Stimulated activated naive CD8-positive, alpha-beta T cell treated with anti-CD3 and anti-CD28 coated beads, Interleukin-15, Interleukin-2, amounts not matched to agents 100 ng/mL and 50 ng/mL, for 24 hours (primary cell): Measurements from ENCODE around the gene MPV17L.
"Not testable (repeated sequence)": the region's sequence is repeated elsewhere in the genome, so short reads cannot be mapped to it uniquely, and the experiment has no call there.

Experiments
- H3K27ac Mint-ChIP-seq: one replicate; pipeline ENCODE4 v1.8.0; 2021; ENCODE audit warnings: mild to moderate bottlenecking, mixed read lengths
- H3K27me3 Mint-ChIP-seq: one replicate; pipeline ENCODE4 v1.8.0; 2021; ENCODE audit warnings: mixed read lengths
- H3K36me3 Mint-ChIP-seq: one replicate; pipeline ENCODE4 v1.8.0; 2021; ENCODE audit warnings: low read depth, mixed read lengths
- H3K4me1 Mint-ChIP-seq: one replicate; pipeline ENCODE4 v1.8.0; 2021; ENCODE audit warnings: low read depth, mixed read lengths
- H3K4me3 Mint-ChIP-seq: one replicate; pipeline ENCODE4 v1.8.0; 2021; ENCODE audit warnings: mild to moderate bottlenecking, mixed read lengths
- H3K9me3 Mint-ChIP-seq: one replicate; pipeline ENCODE4 v1.8.0; 2021; ENCODE audit warnings: mixed read lengths

MPV17L gene

DNA sequence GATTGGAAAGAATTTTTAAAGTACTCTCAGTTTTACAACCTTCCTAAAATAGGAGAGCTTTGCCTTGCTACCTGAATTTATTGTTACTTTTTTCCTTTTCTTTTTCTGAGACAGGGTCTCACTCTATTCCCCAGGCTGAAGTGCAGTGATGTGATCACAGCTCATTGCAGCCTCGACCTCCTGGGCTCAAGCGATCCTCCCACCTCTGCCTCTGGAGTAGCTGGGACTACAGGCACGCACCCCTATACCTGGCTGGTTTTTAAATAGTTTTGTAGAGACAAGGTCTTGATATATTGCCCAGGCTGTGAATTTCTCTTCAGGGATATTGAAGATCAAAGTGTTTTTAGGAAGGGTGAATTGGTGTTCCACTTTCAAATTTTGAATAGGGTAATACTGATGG, 3.8 kb downstream of the MPV17L start:
- Mint-ChIP-seq H3K27me3 (peaks cover 23% of the 10 kb centered on the region), H3K27ac (no peak overlapping the region), H3K36me3 (no peaks in the 10 kb centered on the region), H3K9me3 (no peaks in the 10 kb centered on the region), H3K4me3 (no peak overlapping the region), H3K4me1 (peaks cover 3% of the 10 kb centered on the region)

DNA sequence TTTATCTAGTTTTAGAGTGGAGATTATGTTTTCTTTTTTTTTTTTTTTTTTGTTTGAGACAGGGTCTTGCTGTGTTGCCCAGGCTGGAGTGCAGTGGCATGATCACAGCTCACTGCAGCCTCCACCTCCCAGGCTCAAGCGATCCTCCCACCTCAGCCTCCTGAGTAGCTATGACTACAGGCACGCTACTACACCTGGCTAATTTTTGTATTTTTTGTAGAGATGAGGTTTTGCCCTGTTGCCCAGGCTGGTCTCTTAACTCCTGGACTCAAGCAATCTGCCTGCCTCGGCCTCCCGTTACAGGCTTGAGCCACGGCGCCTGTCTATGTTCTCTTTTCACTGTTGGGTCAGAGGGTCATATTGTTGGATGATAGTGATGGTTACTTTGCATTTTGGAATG, 4.8 kb downstream of the MPV17L start:
- H3K36me3 Mint-ChIP-seq, H3K9me3 Mint-ChIP-seq, H3K27ac Mint-ChIP-seq, H3K4me3 Mint-ChIP-seq, H3K4me1 Mint-ChIP-seq: not testable (repeated sequence)
- H3K27me3 Mint-ChIP-seq: peaks cover 17% of the 10 kb centered on the region

DNA sequence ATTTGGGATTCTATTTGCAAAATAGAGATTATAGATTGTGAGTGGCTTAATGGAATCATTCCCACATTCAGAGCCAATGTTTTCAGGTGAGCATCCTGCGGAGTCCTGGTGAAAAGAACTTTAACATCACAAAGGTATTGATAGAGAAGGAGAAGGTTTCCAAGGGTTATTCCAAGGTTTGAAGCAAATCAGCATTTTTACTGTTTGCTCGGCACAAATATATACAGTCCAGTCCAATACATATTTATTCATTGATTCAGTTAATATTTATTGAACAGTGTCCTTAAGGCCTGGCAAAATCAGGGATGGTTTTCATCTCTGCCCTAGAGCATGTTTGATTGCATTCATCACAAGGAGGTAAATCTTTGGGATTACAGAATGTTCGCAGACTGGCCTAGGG, 6.4 kb downstream of the MPV17L start:
- no peak overlapping the region for H3K27ac Mint-ChIP-seq
- no peaks in the 10 kb centered on the region for H3K9me3 Mint-ChIP-seq
- peaks cover 8% of the 10 kb centered on the region for H3K27me3 Mint-ChIP-seq
- H3K4me3 Mint-ChIP-seq: no peak overlapping the region
- no peaks in the 10 kb centered on the region for H3K36me3 Mint-ChIP-seq
- H3K4me1 Mint-ChIP-seq: no peaks in the 10 kb centered on the region

DNA sequence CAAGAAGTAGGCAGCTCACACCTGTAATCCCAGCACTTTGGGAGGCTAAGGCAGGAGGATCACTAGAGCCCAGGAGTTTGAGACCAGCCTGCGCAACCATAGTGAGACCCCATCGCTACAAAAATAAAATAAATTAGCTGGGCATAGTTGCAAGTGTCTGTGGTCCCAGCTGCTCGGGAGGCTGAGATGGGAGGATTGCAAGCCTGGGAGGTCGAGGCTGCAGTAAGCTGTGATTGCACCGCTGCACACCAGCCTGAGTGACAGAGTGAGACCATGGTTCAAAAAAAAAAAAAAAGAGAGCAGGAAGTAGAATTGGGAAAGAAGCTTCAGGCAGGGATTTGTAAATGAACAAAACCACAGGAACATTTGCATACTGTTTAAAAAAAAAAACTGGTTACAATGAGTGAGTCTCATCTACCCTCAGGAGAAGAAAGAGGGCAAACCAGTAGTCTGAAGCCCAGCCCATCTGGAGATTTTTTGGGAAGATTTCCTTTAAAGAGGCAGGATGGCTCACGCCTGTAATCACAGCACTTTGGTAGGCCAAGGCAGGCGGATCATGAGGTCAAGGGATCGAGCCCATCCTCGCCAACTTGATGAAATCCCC, 7.9 kb downstream of the MPV17L start:
- H3K9me3 Mint-ChIP-seq: no peaks in the 10 kb centered on the region
- peaks cover 4% of the 10 kb centered on the region for H3K27me3 Mint-ChIP-seq
- no peak overlapping the region for H3K4me3 Mint-ChIP-seq
- H3K27ac Mint-ChIP-seq: no peak overlapping the region
- no peaks in the 10 kb centered on the region for H3K36me3 Mint-ChIP-seq
- H3K4me1 Mint-ChIP-seq: no peaks in the 10 kb centered on the region

DNA sequence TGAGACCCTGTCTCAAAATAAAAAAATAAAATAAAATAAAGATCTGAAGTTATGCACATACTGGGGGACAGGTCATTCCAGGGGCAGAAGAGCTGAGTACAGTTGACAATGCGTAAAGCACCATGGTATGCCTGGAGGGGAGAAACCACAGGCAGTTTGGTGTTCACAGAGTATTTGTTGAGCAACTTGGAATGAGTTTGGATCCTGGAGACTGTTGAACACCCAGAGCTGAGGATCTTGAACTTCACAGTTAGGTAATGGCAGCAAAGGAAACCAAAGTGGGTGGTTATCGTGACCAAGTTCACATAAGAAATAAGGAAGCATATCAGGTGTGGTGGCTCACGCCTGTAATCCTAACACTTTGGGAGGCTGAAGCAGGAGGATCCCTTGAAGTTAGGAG, 8.5 kb downstream of the MPV17L start:
- H3K9me3 Mint-ChIP-seq, H3K27me3 Mint-ChIP-seq, H3K4me1 Mint-ChIP-seq, H3K4me3 Mint-ChIP-seq, H3K27ac Mint-ChIP-seq, H3K36me3 Mint-ChIP-seq: not testable (repeated sequence)

DNA sequence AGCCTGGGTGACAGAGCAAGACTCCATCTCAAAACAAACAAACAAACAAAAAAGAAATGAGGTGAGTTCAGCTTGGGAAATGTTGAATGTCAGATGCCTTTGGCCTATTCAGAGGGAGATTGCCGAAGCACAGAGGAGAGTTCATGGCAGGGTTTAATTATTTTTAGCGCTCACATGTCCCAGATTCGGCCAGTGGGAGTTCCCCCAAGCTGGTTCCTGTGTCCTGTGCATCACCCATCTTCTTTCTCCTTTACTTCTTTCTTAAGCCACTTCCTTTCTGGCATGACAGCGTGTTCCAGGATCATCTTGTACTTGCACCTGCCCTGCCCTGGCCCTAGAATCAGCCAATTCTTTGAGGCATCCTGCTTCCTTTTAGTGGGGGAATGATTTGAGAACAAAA, 9.2 kb downstream of the MPV17L start:
- Mint-ChIP-seq H3K9me3 (no peaks in the 10 kb centered on the region), H3K36me3 (no peaks in the 10 kb centered on the region), H3K27ac (no peak overlapping the region), H3K4me3 (no peak overlapping the region), H3K4me1 (no peaks in the 10 kb centered on the region), H3K27me3 (no peaks in the 10 kb centered on the region)

DNA sequence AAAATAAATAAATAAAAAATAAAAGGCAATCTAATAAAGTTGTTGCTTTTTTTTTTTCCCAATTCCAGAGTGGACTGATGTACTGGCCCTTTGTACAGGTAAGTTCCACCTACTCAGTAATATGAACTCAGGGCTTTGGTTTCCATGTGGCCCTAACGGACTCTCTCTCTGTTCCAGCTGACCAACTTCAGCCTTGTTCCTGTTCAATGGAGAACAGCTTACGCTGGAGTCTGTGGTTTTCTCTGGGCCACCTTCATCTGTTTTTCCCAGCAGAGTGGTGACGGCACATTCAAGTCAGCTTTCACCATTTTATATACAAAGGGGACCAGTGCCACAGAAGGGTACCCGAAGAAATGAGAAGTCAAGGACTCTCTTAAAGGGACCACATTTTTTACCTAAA, 12.2 kb downstream of the MPV17L start:
- H3K27ac Mint-ChIP-seq, H3K4me1 Mint-ChIP-seq, H3K9me3 Mint-ChIP-seq, H3K27me3 Mint-ChIP-seq, H3K4me3 Mint-ChIP-seq, H3K36me3 Mint-ChIP-seq: not testable (repeated sequence)

DNA sequence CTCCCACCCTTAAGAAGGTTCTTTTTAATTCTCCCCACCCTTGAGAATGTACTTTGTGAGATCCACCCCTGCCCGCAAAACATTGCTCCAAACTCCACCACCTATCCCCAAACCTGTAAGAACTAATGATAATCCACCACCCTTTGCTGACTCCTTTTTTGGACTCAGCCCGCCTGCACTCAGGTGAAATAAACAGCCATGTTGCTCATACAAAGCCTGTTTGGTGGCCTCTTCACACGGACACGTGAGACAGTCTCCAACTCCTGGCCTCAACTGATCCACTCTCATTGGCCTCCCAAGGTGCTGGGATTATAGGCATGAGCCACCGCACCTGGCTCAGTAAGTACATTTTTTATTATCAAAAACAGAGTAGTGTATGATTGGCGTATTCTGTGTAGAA, 13.9 kb downstream of the MPV17L start:
- not testable (repeated sequence) for H3K27ac Mint-ChIP-seq, H3K9me3 Mint-ChIP-seq, H3K27me3 Mint-ChIP-seq, H3K4me3 Mint-ChIP-seq, H3K4me1 Mint-ChIP-seq, H3K36me3 Mint-ChIP-seq

DNA sequence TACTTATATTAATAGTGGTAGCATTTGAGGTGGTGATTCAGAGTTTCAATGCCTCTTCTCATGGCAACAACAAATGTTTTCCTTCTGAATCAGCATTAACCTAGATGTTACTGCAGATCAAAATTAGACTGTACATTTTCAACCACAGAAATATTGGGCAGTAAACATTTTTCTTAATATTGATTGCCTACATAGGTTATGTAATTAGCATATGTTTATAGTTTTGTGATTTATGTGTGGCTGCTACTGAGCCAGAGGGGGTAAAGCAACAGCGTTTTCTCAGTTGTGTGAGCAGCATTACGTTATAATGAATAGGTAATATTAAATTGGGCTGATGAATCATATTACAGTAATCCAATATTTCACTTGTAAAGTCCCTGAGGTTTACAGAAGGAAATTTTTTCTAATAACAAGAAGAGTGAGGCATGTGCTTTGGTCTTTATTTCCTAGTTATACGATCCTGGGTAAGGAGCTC, 20.0 kb downstream of the MPV17L start:
- Mint-ChIP-seq H3K4me3 (no peak overlapping the region), H3K36me3 (no peaks in the 10 kb centered on the region), H3K9me3 (no peaks in the 10 kb centered on the region), H3K4me1 (peaks cover 7% of the 10 kb centered on the region), H3K27ac (no peak overlapping the region), H3K27me3 (no peaks in the 10 kb centered on the region)

DNA sequence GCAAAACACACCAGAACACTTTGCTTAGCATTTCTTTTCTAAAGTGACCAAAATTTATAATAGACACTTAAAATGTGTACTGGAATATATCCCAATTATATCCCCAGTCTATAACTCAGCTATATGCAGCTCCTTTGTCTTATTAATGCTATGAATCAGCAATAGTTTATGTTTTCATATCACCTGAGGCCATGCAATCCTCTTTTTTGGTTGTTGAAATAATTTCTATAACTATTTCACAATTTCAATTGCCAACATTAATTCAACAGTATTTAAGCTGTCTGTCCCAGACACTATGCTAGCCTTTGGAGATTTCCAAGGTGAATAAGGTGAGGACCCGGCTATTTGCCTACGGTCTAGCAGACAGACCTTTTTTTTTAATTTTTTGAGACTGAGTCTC, 21.6 kb downstream of the MPV17L start:
- peaks cover 3% of the 10 kb centered on the region for H3K27me3 Mint-ChIP-seq
- no peak overlapping the region for H3K27ac Mint-ChIP-seq
- no peaks in the 10 kb centered on the region for H3K36me3 Mint-ChIP-seq
- no peaks in the 10 kb centered on the region for H3K9me3 Mint-ChIP-seq
- peaks cover 7% of the 10 kb centered on the region for H3K4me1 Mint-ChIP-seq
- no peak overlapping the region for H3K4me3 Mint-ChIP-seq

DNA sequence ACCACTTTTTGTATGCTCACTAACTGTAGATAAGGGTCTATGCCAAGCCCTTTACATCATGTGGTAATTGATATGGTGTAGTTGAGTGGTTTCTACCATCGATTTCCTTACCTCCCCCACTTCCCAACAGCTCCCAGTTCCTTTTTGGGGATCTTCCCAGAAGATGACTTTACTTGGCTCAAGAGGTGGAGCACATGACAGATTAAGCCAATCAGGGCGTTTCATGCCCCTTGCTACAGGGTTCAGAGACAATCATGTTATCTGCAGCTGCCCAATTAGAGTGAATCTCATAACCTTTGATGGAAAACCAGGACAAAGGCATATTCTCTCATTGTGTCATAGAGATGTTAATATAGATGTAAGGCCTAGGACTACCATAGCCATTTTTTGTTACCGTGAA, 22.7 kb downstream of the MPV17L start:
- no peak overlapping the region for H3K4me3 Mint-ChIP-seq
- H3K36me3 Mint-ChIP-seq: no peaks in the 10 kb centered on the region
- peaks cover 7% of the 10 kb centered on the region for H3K27me3 Mint-ChIP-seq
- H3K4me1 Mint-ChIP-seq: peaks cover 7% of the 10 kb centered on the region
- H3K9me3 Mint-ChIP-seq: no peaks in the 10 kb centered on the region
- no peak overlapping the region for H3K27ac Mint-ChIP-seq

DNA sequence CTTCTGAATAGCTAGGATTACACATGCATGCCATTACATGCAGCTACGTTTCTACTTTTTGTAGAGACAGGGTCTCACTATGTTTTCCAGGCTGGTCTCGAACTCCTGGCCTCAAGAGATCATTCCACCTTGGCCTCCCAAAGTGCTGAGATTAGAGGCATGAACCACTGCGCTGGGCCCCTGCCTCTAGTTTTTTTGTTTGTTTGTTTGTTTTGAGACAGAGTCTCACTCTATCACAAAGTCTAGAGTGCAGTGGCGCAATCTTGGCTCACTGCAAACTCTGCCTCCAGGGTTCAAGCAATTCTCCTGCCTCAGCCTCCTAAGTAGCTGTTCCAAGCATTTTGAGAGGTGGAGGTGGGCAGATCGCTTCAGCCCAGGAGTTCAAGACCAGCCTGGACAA, 26.1 kb downstream of the MPV17L start:
- H3K4me3 Mint-ChIP-seq, H3K27ac Mint-ChIP-seq, H3K4me1 Mint-ChIP-seq, H3K27me3 Mint-ChIP-seq, H3K36me3 Mint-ChIP-seq, H3K9me3 Mint-ChIP-seq: not testable (repeated sequence)

DNA sequence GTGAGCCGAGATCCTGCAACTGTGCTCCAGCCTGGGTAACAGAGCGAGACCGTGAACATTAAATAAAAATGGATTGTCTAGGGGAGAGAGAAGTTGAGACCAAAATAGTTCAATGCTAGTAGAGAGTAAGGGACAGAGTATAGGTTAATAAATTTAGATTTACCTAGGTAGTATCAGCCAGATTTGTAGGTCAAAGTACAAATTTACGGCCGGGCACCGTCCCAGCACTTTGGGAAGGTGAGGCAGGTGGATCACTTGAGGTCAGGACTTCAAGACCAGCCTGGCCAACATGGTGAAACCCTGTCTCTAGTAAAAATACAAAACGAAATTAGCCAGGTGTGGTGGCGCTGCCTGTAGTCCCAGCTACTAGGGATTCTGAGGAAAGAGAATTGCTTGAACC, 26.7 kb downstream of the MPV17L start:
- Mint-ChIP-seq H3K27ac (no peak overlapping the region), H3K4me1 (no peaks in the 10 kb centered on the region), H3K4me3 (no peak overlapping the region), H3K36me3 (no peaks in the 10 kb centered on the region), H3K27me3 (peaks cover 7% of the 10 kb centered on the region), H3K9me3 (no peaks in the 10 kb centered on the region)

DNA sequence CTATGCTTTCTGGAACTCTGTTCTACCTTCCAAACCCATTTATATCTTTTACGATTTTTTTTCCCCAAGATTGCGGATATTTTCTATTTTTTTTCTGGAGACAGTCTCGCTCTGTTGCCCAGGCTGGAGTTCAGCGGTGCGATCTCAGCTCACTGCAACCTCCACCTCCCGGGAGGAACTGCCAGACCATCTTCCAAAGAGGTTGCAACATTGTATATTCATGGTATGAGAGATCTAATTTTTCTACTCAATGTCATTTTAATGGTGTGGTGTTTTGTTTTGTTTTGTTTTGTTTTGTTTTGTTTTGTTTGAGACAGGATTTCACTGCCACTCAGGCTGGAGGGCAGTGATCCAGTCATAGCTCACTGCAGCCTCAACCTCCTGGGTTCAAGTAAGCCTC, 30.3 kb downstream of the MPV17L start:
- H3K9me3 Mint-ChIP-seq: no peaks in the 10 kb centered on the region
- H3K27me3 Mint-ChIP-seq: peaks cover 7% of the 10 kb centered on the region
- H3K27ac Mint-ChIP-seq: no peak overlapping the region
- peaks cover 4% of the 10 kb centered on the region for H3K4me1 Mint-ChIP-seq
- H3K36me3 Mint-ChIP-seq: no peaks in the 10 kb centered on the region
- no peak overlapping the region for H3K4me3 Mint-ChIP-seq

DNA sequence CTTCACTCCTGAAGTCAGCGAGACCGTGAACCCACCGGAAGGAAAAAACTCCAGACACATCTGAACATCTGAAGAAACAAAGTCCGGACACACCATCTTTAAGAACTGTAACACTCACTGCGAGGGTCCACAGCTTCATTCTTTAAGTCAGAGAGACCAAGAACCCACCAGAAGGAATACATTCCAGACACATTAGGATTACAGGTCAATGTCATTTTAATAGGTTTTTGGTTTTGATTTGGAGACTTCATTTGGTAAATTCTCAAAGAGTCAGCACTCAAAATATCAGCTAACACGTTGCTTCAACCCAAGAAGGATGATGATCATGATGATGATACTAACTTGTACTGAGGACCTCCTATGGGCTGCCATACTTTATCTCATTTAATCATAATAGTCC, 31.2 kb downstream of the MPV17L start:
- Mint-ChIP-seq H3K4me1 (peaks cover 4% of the 10 kb centered on the region), H3K27ac (no peak overlapping the region), H3K27me3 (peaks cover 4% of the 10 kb centered on the region), H3K9me3 (no peaks in the 10 kb centered on the region), H3K4me3 (no peak overlapping the region), H3K36me3 (no peaks in the 10 kb centered on the region)

DNA sequence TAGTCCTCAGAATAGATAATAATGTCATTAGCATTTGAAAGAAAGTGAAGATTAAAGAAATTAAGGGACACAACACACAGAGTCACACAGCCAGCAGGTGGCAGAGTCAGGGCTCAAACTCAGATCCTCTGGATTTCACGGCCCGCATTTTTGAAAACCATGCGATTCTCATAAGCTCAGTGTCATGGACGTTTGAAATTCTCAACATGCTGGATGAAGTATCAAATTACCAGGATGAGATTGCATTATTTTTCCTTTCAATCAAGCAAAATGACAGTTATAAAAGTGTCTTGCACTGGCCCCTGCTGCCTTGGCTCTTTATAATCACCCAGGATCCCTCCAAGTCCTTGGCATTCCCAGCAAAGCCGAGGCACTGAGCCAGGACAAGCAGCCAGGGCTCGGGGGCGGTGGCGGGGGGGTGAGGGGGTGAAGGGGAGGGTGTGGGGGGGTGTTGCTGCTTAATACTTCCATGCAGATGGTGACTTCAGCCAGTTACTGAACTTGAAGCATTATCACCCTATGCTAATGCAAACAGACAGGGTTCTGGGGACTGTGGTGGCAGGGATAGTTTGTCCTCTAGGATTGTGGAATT, 32.2 kb downstream of the MPV17L start:
- H3K27me3 Mint-ChIP-seq: peaks cover 4% of the 10 kb centered on the region
- no peak overlapping the region for H3K4me3 Mint-ChIP-seq
- H3K9me3 Mint-ChIP-seq: no peaks in the 10 kb centered on the region
- no peak overlapping the region for H3K27ac Mint-ChIP-seq
- peaks cover 4% of the 10 kb centered on the region for H3K4me1 Mint-ChIP-seq
- no peaks in the 10 kb centered on the region for H3K36me3 Mint-ChIP-seq
